Naive thymus-derived CD4-positive, alpha-beta T cell (primary cell): Measurements from ENCODE around the gene TMEM207. TPM values are rescaled to one million over a fixed set of nuclear protein-coding genes. Genes with fewer than 3 reads are reported as not detected.

Experiments
- ATAC-seq: fragments of 150-1000 bp; cut with Tn5 transposase; 2 replicates; pipeline ENCODE4 v1.10.0; 2021; ENCODE audit warnings: mild to moderate bottlenecking, moderate library complexity
- CTCF ChIA-PET: fragments of 350-600 bp; sonication (Branson Sonifier 250); formaldehyde crosslinking; loops from one replicate; lab custom pipeline; 2021; ENCODE audit warnings: antibody characterized with exemption; lab: Charles Lee
- POLR2A ChIA-PET: fragments of 350-600 bp; sonication (Branson Sonifier 250); formaldehyde crosslinking; loops from one replicate; lab custom pipeline; 2021; ENCODE audit warnings: antibody characterized with exemption, inconsistent platforms; lab: Charles Lee
- DNase-seq, 9 donors: peaks; one replicate each; pipeline versions ENCODE4 v3.0.0 to v3.0.0-alpha.2; 2020 to 2022; ENCODE audit warnings: mixed read lengths in 1 of 9
- H3K27ac ChIP-seq: one replicate; pipeline ENCODE4 v1.7.0; 2013; ENCODE audit warnings: mild to moderate bottlenecking, low read depth, low read length, moderate library complexity
- H3K27me3 ChIP-seq, 2 donors: one replicate each; pipeline ENCODE4 v1.7.0; 2013; ENCODE audit warnings: low read length in 2 of 2, mild to moderate bottlenecking in 2 of 2, moderate library complexity in 2 of 2; ENCODE audit not compliant: control insufficient read depth in 2 of 2, insufficient read depth in 2 of 2
- H3K36me3 ChIP-seq, 3 experiments: 1 replicate in 2 of 3; 2 replicates in 1 of 3; pipeline ENCODE4 v1.7.0; 2013; ENCODE audit warnings: low read length in 3 of 3, mild to moderate bottlenecking in 3 of 3, moderate library complexity in 1 of 3; ENCODE audit not compliant: insufficient read depth in 3 of 3, control insufficient read depth in 2 of 3
- H3K4me1 ChIP-seq, 2 donors: one replicate each; pipeline ENCODE4 v1.7.0; 2013; ENCODE audit warnings: low read length in 2 of 2, mild to moderate bottlenecking in 2 of 2, moderate library complexity in 1 of 2; ENCODE audit not compliant: control insufficient read depth in 2 of 2, insufficient read depth in 2 of 2
- H3K4me3 ChIP-seq: 2 replicates; pipeline ENCODE4 v1.7.0; 2013; ENCODE audit warnings: mild to moderate bottlenecking, low read length
- H3K9me3 ChIP-seq, 3 experiments: 1 replicate in 2 of 3; 2 replicates in 1 of 3; pipeline ENCODE4 v1.7.0; 2013; ENCODE audit warnings: low read length in 3 of 3; ENCODE audit not compliant: control insufficient read depth in 2 of 3
- H3K27ac Mint-ChIP-seq, 9 donors: one replicate each; pipeline ENCODE4 v1.8.0; 2020 to 2022; ENCODE audit warnings: mixed read lengths in 9 of 9, mild to moderate bottlenecking in 8 of 9, moderate library complexity in 5 of 9, inconsistent platforms in 2 of 9
- H3K27me3 Mint-ChIP-seq, 5 donors: one replicate each; pipeline ENCODE4 v1.8.0; 2021 to 2022; ENCODE audit warnings: mixed read lengths in 5 of 5, mild to moderate bottlenecking in 1 of 5
- H3K36me3 Mint-ChIP-seq, 5 donors: one replicate each; pipeline ENCODE4 v1.8.0; 2020 to 2022; ENCODE audit warnings: mixed read lengths in 5 of 5, mild to moderate bottlenecking in 3 of 5, inconsistent platforms in 1 of 5
- H3K4me1 Mint-ChIP-seq, 7 donors: one replicate each; pipeline ENCODE4 v1.8.0; 2020 to 2022; ENCODE audit warnings: mixed read lengths in 7 of 7, mild to moderate bottlenecking in 3 of 7, inconsistent platforms in 1 of 7
- H3K4me3 Mint-ChIP-seq, 10 donors: one replicate each; pipeline ENCODE4 v1.8.0; 2020 to 2022; ENCODE audit warnings: mild to moderate bottlenecking in 10 of 10, mixed read lengths in 10 of 10, moderate library complexity in 6 of 10, inconsistent platforms in 2 of 10
- H3K9me3 Mint-ChIP-seq, 11 donors: one replicate each; pipeline ENCODE4 v1.8.0; 2020 to 2022; ENCODE audit warnings: mixed read lengths in 11 of 11, mild to moderate bottlenecking in 4 of 11, inconsistent platforms in 1 of 11, moderate library complexity in 1 of 11
- intact Hi-C, 2 donors: fragments of 100-400 bp; cut with micrococcal nuclease; formaldehyde crosslinking; loops; one replicate each; pipeline ENCODE4 v1.15.1; 2023
- polyA plus RNA-seq, 2 donors: library from polyadenylated mRNA; unstranded; fragments of 300-500 nt; fragmentation: Illumina TruSeq; gene quantifications; one replicate each; pipeline ENCODE4 v1.2.3, GENCODE V29; 2021
- total RNA-seq, 6 experiments: library from RNA in 5 of 6; stranded (reverse) in 5 of 6; gene quantifications; 1 replicate in 5 of 6; 2 replicates in 1 of 6; pipeline ENCODE4 v1.2.3 and lab custom pipeline; 2021 to 2026

TMEM207 gene
- total and polyA plus RNA-seq, 7 experiments from 2014 or later: not detected

GRCh38 chr3:190494907-190495306 lies 45.2 kb upstream of the TMEM207 start:
- POLR2A ChIA-PET: no interaction called here
- no peaks in the 10 kb centered on the region for H3K9me3 ChIP-seq

GRCh38 chr3:190492966-190493365 lies 43.3 kb upstream of the TMEM207 start:
- DNase-seq (no peak), ATAC-seq (no peak)
- Histone ChIP-seq H3K4me3 (no peak overlapping the region), H3K36me3 (no peaks in the 10 kb centered on the region), H3K9me3 (no peaks in the 10 kb centered on the region), H3K27ac (no peak overlapping the region), H3K4me1 (no peaks in the 10 kb centered on the region), H3K27me3 (no peaks in the 10 kb centered on the region)
- Mint-ChIP-seq H3K36me3 (peaks cover 0 to 2% (median 0%) of the 10 kb centered on the region in 5 donors), H3K9me3 (no peaks in the 10 kb centered on the region), H3K4me3 (no peak overlapping the region), H3K27me3 (peaks cover 27 to 75% (median 61%) of the 10 kb centered on the region in 5 donors), H3K4me1 (peaks cover 0 to 14% (median 0%) of the 10 kb centered on the region in 7 donors), H3K27ac (no peak overlapping the region)
- CTCF ChIA-PET: no interaction called here
- POLR2A ChIA-PET: no interaction called here
- intact Hi-C loops: no loop called here

More at GRCh38 chr3:190494907-190495306, 45.2 kb upstream of the TMEM207 start:
- H3K4me1 Mint-ChIP-seq: peaks cover 0 to 14% (median 0%) of the 10 kb centered on the region in 7 donors
- no peaks in the 10 kb centered on the region for H3K36me3 ChIP-seq
- intact Hi-C loops: no loop called here
- H3K36me3 Mint-ChIP-seq: no peaks in the 10 kb centered on the region
- no peaks in the 10 kb centered on the region for H3K9me3 Mint-ChIP-seq
- DNase-seq (no peak), ATAC-seq (no peak)
- H3K27me3 ChIP-seq: no peaks in the 10 kb centered on the region
- no peak overlapping the region for H3K4me3 Mint-ChIP-seq
- H3K27ac Mint-ChIP-seq: no peak overlapping the region
- CTCF ChIA-PET: no interaction called here
- no peak overlapping the region for H3K27ac ChIP-seq
- H3K27me3 Mint-ChIP-seq: peaks cover 21 to 74% (median 55%) of the 10 kb centered on the region in 5 donors
- no peak overlapping the region for H3K4me3 ChIP-seq
- no peaks in the 10 kb centered on the region for H3K4me1 ChIP-seq

- Histone ChIP-seq H3K27me3 (no peaks in the 10 kb centered on the region), H3K4me3 (no peak overlapping the region), H3K36me3 (no peaks in the 10 kb centered on the region), H3K9me3 (no peaks in the 10 kb centered on the region), H3K4me1 (no peaks in the 10 kb centered on the region), H3K27ac (no peak overlapping the region)
- H3K36me3 Mint-ChIP-seq: peaks cover 0 to 2% (median 0%) of the 10 kb centered on the region in 5 donors
- ChIA-PET POLR2A (no interaction called here), CTCF (no interaction called here)
- DNase-seq: no peak
- H3K27ac Mint-ChIP-seq: no peak overlapping the region
- peaks cover 0 to 14% (median 0%) of the 10 kb centered on the region in 7 donors for H3K4me1 Mint-ChIP-seq
- intact Hi-C loops: no loop called here
- ATAC-seq: no peak
- no peaks in the 10 kb centered on the region for H3K9me3 Mint-ChIP-seq
- peaks cover 33 to 76% (median 63%) of the 10 kb centered on the region in 5 donors for H3K27me3 Mint-ChIP-seq
- H3K4me3 Mint-ChIP-seq: no peak overlapping the region
Observed at GRCh38 chr3:190492129-190492528, 42.4 kb upstream of the TMEM207 start.

- peak in 1 of 9 donors; percentile 40 for DNase-seq
- Mint-ChIP-seq H3K4me3 (no peak overlapping the region), H3K27ac (no peak overlapping the region), H3K4me1 (peaks cover 0 to 14% (median 0%) of the 10 kb centered on the region in 7 donors), H3K27me3 (peaks cover 29 to 75% (median 61%) of the 10 kb centered on the region in 5 donors), H3K36me3 (peaks cover 0 to 2% (median 0%) of the 10 kb centered on the region in 5 donors), H3K9me3 (no peaks in the 10 kb centered on the region)
- H3K4me1 ChIP-seq: no peaks in the 10 kb centered on the region
- no peak overlapping the region for H3K27ac ChIP-seq
- no peaks in the 10 kb centered on the region for H3K9me3 ChIP-seq
- intact Hi-C loops: no loop called here
- H3K36me3 ChIP-seq: no peaks in the 10 kb centered on the region
- no peak for ATAC-seq
- no peak overlapping the region for H3K4me3 ChIP-seq
- CTCF ChIA-PET: interaction anchor here (1.2 kb wide), 1 partner anchor 22 kb away, joined by 3 read pairs; no protein-coding TSS in a partner anchor
- H3K27me3 ChIP-seq: no peaks in the 10 kb centered on the region
- POLR2A ChIA-PET: no interaction called here
Observed at GRCh38 chr3:190491533-190492054, 41.9 kb upstream of the TMEM207 start.

- no peaks in the 10 kb centered on the region for H3K36me3 ChIP-seq
- no peaks in the 10 kb centered on the region for H3K27me3 ChIP-seq
- no peaks in the 10 kb centered on the region for H3K9me3 Mint-ChIP-seq
- H3K4me1 ChIP-seq: no peaks in the 10 kb centered on the region
- H3K27ac ChIP-seq: no peak overlapping the region
- peaks cover 0 to 2% (median 0%) of the 10 kb centered on the region in 5 donors for H3K36me3 Mint-ChIP-seq
- H3K4me3 ChIP-seq: no peak overlapping the region
- H3K9me3 ChIP-seq: no peaks in the 10 kb centered on the region
- ChIA-PET CTCF (no interaction called here), POLR2A (no interaction called here)
- intact Hi-C loops: no loop called here
- H3K4me3 Mint-ChIP-seq: no peak overlapping the region
- peaks cover 0 to 8% (median 0%) of the 10 kb centered on the region in 7 donors for H3K4me1 Mint-ChIP-seq
- ATAC-seq: no peak
- H3K27ac Mint-ChIP-seq: no peak overlapping the region
- peaks cover 28 to 66% (median 42%) of the 10 kb centered on the region in 5 donors for H3K27me3 Mint-ChIP-seq
- DNase-seq: no peak
Observed at GRCh38 chr3:190486908-190487607, 37.4 kb upstream of the TMEM207 start.

GRCh38 chr3:190486533-190486864 lies 36.8 kb upstream of the TMEM207 start:
- ChIA-PET CTCF (no interaction called here), POLR2A (no interaction called here)
- peaks cover 0 to 5% (median 0%) of the 10 kb centered on the region in 7 donors for H3K4me1 Mint-ChIP-seq
- Histone ChIP-seq H3K27me3 (no peaks in the 10 kb centered on the region), H3K9me3 (no peaks in the 10 kb centered on the region), H3K4me3 (no peak overlapping the region), H3K36me3 (no peaks in the 10 kb centered on the region), H3K27ac (no peak overlapping the region), H3K4me1 (no peaks in the 10 kb centered on the region)
- H3K27me3 Mint-ChIP-seq: peaks cover 27 to 65% (median 39%) of the 10 kb centered on the region in 5 donors
- no peak overlapping the region for H3K27ac Mint-ChIP-seq
- DNase-seq (no peak), ATAC-seq (no peak)
- intact Hi-C loops: no loop called here
- no peak overlapping the region for H3K4me3 Mint-ChIP-seq
- H3K36me3 Mint-ChIP-seq: peaks cover 0 to 2% (median 0%) of the 10 kb centered on the region in 5 donors
- H3K9me3 Mint-ChIP-seq: no peaks in the 10 kb centered on the region
